HG02678 (cell line): Measurements from ENCODE around the gene DDA1.
"Not testable (repeated sequence)": the region's sequence is repeated elsewhere in the genome, so short reads cannot be mapped to it uniquely, and the experiment has no call there.

Experiments
- ATAC-seq: cut with Tn5 transposase; IDR thresholded peaks from one replicate; pipeline ENCODE4 v1.9.1; 2021; ENCODE audit warnings: mild to moderate bottlenecking, moderate library complexity; ENCODE audit not compliant: unreplicated experiment

DDA1 gene

GRCh38 chr19:17341386-17341785, 32.0 kb downstream of the DDA1 start:
- ATAC-seq, result no peak

GRCh38 chr19:17341845-17342244, 32.5 kb downstream of the DDA1 start:
- ATAC-seq, result no peak

GRCh38 chr19:17346109-17346671, 36.8 kb downstream of the DDA1 start:
- peak; percentile 47 for ATAC-seq

- ATAC-seq, result no peak
Observed at GRCh38 chr19:17347361-17347760, 38.0 kb downstream of the DDA1 start.

GRCh38 chr19:17347877-17348276, 38.5 kb downstream of the DDA1 start:
- ATAC-seq, result no peak

- ATAC-seq, result no peak
Observed at GRCh38 chr19:17348700-17349099, 39.3 kb downstream of the DDA1 start.

GRCh38 chr19:17351815-17352435, 42.6 kb downstream of the DDA1 start:
- no peak for ATAC-seq

- no peak for ATAC-seq
Observed at GRCh38 chr19:17352608-17353280, 43.4 kb downstream of the DDA1 start.

GRCh38 chr19:17353386-17353785, 44.0 kb downstream of the DDA1 start:
- ATAC-seq, result no peak

- ATAC-seq, result no peak
Observed at GRCh38 chr19:17357078-17357666, 47.8 kb downstream of the DDA1 start.

- no peak for ATAC-seq
Observed at GRCh38 chr19:17357724-17358123, 48.4 kb downstream of the DDA1 start.

GRCh38 chr19:17358395-17358794, 49.0 kb downstream of the DDA1 start:
- no peak for ATAC-seq

GRCh38 chr19:17359905-17360800, 50.8 kb downstream of the DDA1 start:
- no peak for ATAC-seq

- not testable (repeated sequence) for ATAC-seq
Observed at GRCh38 chr19:17363852-17364605, 54.7 kb downstream of the DDA1 start.

- ATAC-seq, result no peak
Observed at GRCh38 chr19:17365361-17365760, 56.0 kb downstream of the DDA1 start.

GRCh38 chr19:17370026-17370587, 60.7 kb downstream of the DDA1 start:
- peak; percentile 89 for ATAC-seq
